SK-N-SH (cell line): ENCODE data around the gene SFXN4. TPM values are rescaled to one million over a fixed set of nuclear protein-coding genes. Genes with fewer than 3 reads are reported as not detected.

Experiments
- CTCF ChIA-PET: fragments of 300-600, 350-600 bp; formaldehyde crosslinking; extraction: SDS; loops from one replicate; lab custom pipeline; 2021; lab: Yijun Ruan, JAX
- POLR2A ChIA-PET: fragments of 350-600 bp; sonication (Branson Sonifier 250); formaldehyde crosslinking; extraction: SDS; loops from one replicate; lab custom pipeline; 2020; ENCODE audit warnings: antibody characterized with exemption, inconsistent platforms; lab: Yijun Ruan, JAX
- DNase-seq: peaks from one replicate; pipeline ENCODE4 v3.0.0; 2012
- H2AFZ ChIP-seq: fragments of 200-600 bp; sonication (generic); 2 replicates; pipeline ENCODE4 v1.8.1; 2016; ENCODE audit warnings: antibody characterized with exemption, mild to moderate bottlenecking, low read depth
- H3F3A ChIP-seq: fragments of 200-600 bp; sonication (generic); replicated peaks from 2 replicates; pipeline ENCODE3; 2016; ENCODE audit warnings: antibody characterized with exemption, mild to moderate bottlenecking; ENCODE audit not compliant: insufficient read depth
- H3K27ac ChIP-seq, 2 experiments: fragments of 200-500 bp in 1 of 2; fragments of 200-600 bp in 1 of 2; sonication (Bioruptor generic) in 1 of 2; sonication (generic), shearing (Covaris generic) in 1 of 2; 2 replicates each; pipeline versions ENCODE4 v1.5.1 to v1.6.1; 2014 to 2016; ENCODE audit warnings: low read depth in 2 of 2, inconsistent platforms in 1 of 2, low read length in 1 of 2, mild to moderate bottlenecking in 1 of 2, mixed read lengths in 1 of 2
- H3K27me3 ChIP-seq: fragments of 200-600 bp; sonication (generic), shearing (Covaris generic); 2 replicates; pipeline ENCODE4 v1.6.1; 2016; ENCODE audit warnings: mixed run types; ENCODE audit not compliant: insufficient read depth
- H3K36me3 ChIP-seq, 2 experiments: fragments of 200-500 bp in 1 of 2; fragments of 200-600 bp in 1 of 2; sonication (Bioruptor generic) in 1 of 2; sonication (generic) in 1 of 2; replicated peaks in 1 of 2; 2 replicates each; pipeline versions ENCODE3 to v1.5.1; 2014 to 2016; ENCODE audit warnings: low read length in 1 of 2, mild to moderate bottlenecking in 1 of 2; ENCODE audit not compliant: insufficient read depth in 2 of 2, control insufficient read depth in 1 of 2
- H3K4me1 ChIP-seq, 2 experiments: fragments of 200-500 bp in 1 of 2; fragments of 200-600 bp in 1 of 2; sonication (Bioruptor generic) in 1 of 2; sonication (generic), shearing (Covaris generic) in 1 of 2; 2 replicates each; pipeline versions ENCODE4 v1.5.1 to v1.6.1; 2014 to 2016; ENCODE audit warnings: low read depth in 1 of 2, low read length in 1 of 2, mixed run types in 1 of 2; ENCODE audit not compliant: insufficient read depth in 2 of 2, control insufficient read depth in 1 of 2
- H3K4me2 ChIP-seq: fragments of 200-600 bp; sonication (generic), shearing (Covaris generic); 2 replicates; pipeline ENCODE4 v1.6.1; 2017; ENCODE audit warnings: mixed run types
- H3K4me3 ChIP-seq, 2 experiments: fragments of 200-500 bp in 1 of 2; fragments of 200-600 bp in 1 of 2; sonication (Bioruptor generic) in 1 of 2; sonication (generic), shearing (Covaris generic) in 1 of 2; 2 replicates each; pipeline versions ENCODE4 v1.5.1 to v1.8.1; 2014 to 2016; ENCODE audit warnings: low read depth in 2 of 2, inconsistent platforms in 1 of 2, low read length in 1 of 2, mild to moderate bottlenecking in 1 of 2, mixed read lengths in 1 of 2, moderate library complexity in 1 of 2
- H3K79me2 ChIP-seq: fragments of 200-600 bp; sonication (generic); 2 replicates; pipeline ENCODE4 v1.8.1; 2017; ENCODE audit warnings: mild to moderate bottlenecking; ENCODE audit not compliant: insufficient read depth
- H3K9ac ChIP-seq: fragments of 200-600 bp; sonication (generic); 2 replicates; pipeline ENCODE4 v1.6.1; 2017; ENCODE audit warnings: mixed run types
- H3K9me2 ChIP-seq: fragments of 200-600 bp; sonication (generic); 2 replicates; pipeline ENCODE4 v1.6.1; 2017; ENCODE audit warnings: mixed run types
- H3K9me3 ChIP-seq: fragments of 200-600 bp; sonication (generic); 2 replicates; pipeline ENCODE4 v1.6.1; 2017; ENCODE audit warnings: mixed run types, mild to moderate bottlenecking, moderate library complexity
- H4K20me1 ChIP-seq: fragments of 200-600 bp; sonication (generic); 2 replicates; pipeline ENCODE4 v1.6.1; 2017; ENCODE audit warnings: mild to moderate bottlenecking, mixed run types; ENCODE audit not compliant: insufficient read depth
- ELF1 ChIP-seq: IDR thresholded peaks from 2 replicates; pipeline ENCODE4 v1.4.0; 2012
- FOXJ3 ChIP-seq: sonication (generic); formaldehyde crosslinking; IDR thresholded peaks from 2 replicates; pipeline ENCODE4 v1.5.1; 2020; ENCODE audit warnings: mild to moderate bottlenecking, missing genetic modification reagents
- GATA2 ChIP-seq: sonication (generic); formaldehyde crosslinking; IDR thresholded peaks from 2 replicates; pipeline ENCODE4 v1.5.0; 2020; ENCODE audit warnings: mild to moderate bottlenecking, missing genetic modification reagents
- JUND ChIP-seq: IDR thresholded peaks from 2 replicates; pipeline ENCODE4 v1.4.0; 2012
- MEF2A ChIP-seq: IDR thresholded peaks from 2 replicates; pipeline ENCODE4 v1.4.0; 2012; ENCODE audit warnings: low read depth, borderline replicate concordance
- NFIC ChIP-seq: IDR thresholded peaks from 2 replicates; pipeline ENCODE4 v1.4.0; 2012; ENCODE audit warnings: borderline replicate concordance
- POLR2AphosphoS5 ChIP-seq: IDR thresholded peaks from 2 replicates; pipeline ENCODE4 v1.6.1; 2012; ENCODE audit warnings: low read depth, low read length
- RFX5 ChIP-seq: IDR thresholded peaks from 2 replicates; pipeline ENCODE4 v1.6.1; 2012; ENCODE audit warnings: mild to moderate bottlenecking, improper control_type of control experiment, low read length
- RXRA ChIP-seq: IDR thresholded peaks from 2 replicates; pipeline ENCODE4 v1.4.0; 2012; ENCODE audit warnings: low read depth, mild to moderate bottlenecking, borderline replicate concordance
- SIN3A ChIP-seq: IDR thresholded peaks from 2 replicates; pipeline ENCODE4 v1.6.1; 2012; ENCODE audit warnings: low read depth, mild to moderate bottlenecking, low read length, moderate library complexity, borderline replicate concordance
- SMC3 ChIP-seq: IDR thresholded peaks from 2 replicates; pipeline ENCODE4 v1.6.1; 2012; ENCODE audit warnings: low read depth, low read length, improper control_type of control experiment
- TAF1 ChIP-seq: IDR thresholded peaks from 2 replicates; pipeline ENCODE4 v1.6.1; 2012; ENCODE audit warnings: low read depth, mild to moderate bottlenecking, low read length, moderate library complexity, borderline replicate concordance
- TEAD4 ChIP-seq: IDR thresholded peaks from 2 replicates; pipeline ENCODE4 v1.4.0; 2012; ENCODE audit warnings: mild to moderate bottlenecking, borderline replicate concordance; ENCODE audit not compliant: insufficient read depth
- YY1 ChIP-seq: IDR thresholded peaks from 2 replicates; pipeline ENCODE4 v1.4.0; 2012; ENCODE audit warnings: low read depth, mild to moderate bottlenecking
- WGBS: methylation state at CpG from one replicate; pipeline ENCODE4 v1.1.6; 2017; ENCODE audit warnings: low lambda C conversion rate; 5-methylcytosine and 5-hydroxymethylcytosine counted together
- polyA plus RNA-seq, 3 experiments: library from polyadenylated mRNA; depleted of rRNA; stranded (reverse); fragments of >200 nt; gene quantifications; 2 replicates each; pipeline ENCODE4 v1.2.3, GENCODE V29; 2012
- TF ChIP-seq, protein P1 (sequence below): fragments of 150-350 bp; IDR thresholded peaks from 2 replicates; pipeline ENCODE4 v1.6.1; 2017; ENCODE audit warnings: antibody characterized with exemption, low read length, low read depth, borderline replicate concordance
- TF ChIP-seq, protein P2 (sequence below): fragments of 200-600 bp; sonication (generic); IDR thresholded peaks from 2 replicates; pipeline ENCODE4 v1.6.1; 2017; ENCODE audit warnings: antibody characterized with exemption, mild to moderate bottlenecking, moderate library complexity
- TF ChIP-seq, protein P3 (sequence below): IDR thresholded peaks from 2 replicates; pipeline ENCODE4 v1.4.0; 2012; ENCODE audit warnings: low read depth, borderline replicate concordance
- TF ChIP-seq, protein P4 (sequence below): fragments of 150-350 bp; IDR thresholded peaks from 2 replicates; pipeline ENCODE4 v1.6.1; 2016; ENCODE audit warnings: mild to moderate bottlenecking, low read depth, low read length
- TF ChIP-seq, protein P5 (sequence below): IDR thresholded peaks from 2 replicates; pipeline ENCODE4 v1.4.0; 2012; ENCODE audit warnings: low read depth, borderline replicate concordance
- TF ChIP-seq, protein P6 (sequence below): IDR thresholded peaks from 2 replicates; pipeline ENCODE4 v1.4.0; 2012; ENCODE audit warnings: low read depth

Gene SFXN4
- polyA plus RNA-seq, 1 of the 3 experiments (the other 2 are of a cell fraction): 24.2 TPM

DNA sequence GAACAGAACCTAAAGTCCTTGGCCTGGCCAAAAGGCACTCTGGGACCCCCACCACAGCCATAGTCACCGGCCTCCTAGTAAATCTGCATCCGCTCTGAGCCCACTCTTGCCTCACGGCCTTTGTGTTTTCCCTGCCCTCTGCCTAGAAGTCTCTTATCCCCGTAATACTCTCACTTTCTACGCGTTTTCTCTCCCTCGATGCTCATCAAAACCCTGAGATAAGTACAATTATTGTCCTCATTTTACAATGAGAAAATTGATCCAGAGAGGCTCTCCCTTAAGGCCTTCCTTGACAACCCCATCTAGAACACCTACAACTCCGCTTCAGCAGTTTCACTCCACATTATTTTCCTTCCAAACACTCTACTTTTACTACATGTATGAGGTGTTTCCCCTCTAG is 1.5 kb upstream of the SFXN4 start:
- no peak for TF ChIP-seq JUND
- TF ChIP-seq SIN3A: no peak
- no peak for TF ChIP-seq FOXJ3 (CRISPR knock-in tag)
- TF ChIP-seq, protein P1, sequence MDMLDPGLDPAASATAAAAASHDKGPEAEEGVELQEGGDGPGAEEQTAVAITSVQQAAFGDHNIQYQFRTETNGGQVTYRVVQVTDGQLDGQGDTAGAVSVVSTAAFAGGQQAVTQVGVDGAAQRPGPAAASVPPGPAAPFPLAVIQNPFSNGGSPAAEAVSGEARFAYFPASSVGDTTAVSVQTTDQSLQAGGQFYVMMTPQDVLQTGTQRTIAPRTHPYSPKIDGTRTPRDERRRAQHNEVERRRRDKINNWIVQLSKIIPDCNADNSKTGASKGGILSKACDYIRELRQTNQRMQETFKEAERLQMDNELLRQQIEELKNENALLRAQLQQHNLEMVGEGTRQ: no peak
- no peak for TF ChIP-seq TEAD4
- TF ChIP-seq, protein P2, sequence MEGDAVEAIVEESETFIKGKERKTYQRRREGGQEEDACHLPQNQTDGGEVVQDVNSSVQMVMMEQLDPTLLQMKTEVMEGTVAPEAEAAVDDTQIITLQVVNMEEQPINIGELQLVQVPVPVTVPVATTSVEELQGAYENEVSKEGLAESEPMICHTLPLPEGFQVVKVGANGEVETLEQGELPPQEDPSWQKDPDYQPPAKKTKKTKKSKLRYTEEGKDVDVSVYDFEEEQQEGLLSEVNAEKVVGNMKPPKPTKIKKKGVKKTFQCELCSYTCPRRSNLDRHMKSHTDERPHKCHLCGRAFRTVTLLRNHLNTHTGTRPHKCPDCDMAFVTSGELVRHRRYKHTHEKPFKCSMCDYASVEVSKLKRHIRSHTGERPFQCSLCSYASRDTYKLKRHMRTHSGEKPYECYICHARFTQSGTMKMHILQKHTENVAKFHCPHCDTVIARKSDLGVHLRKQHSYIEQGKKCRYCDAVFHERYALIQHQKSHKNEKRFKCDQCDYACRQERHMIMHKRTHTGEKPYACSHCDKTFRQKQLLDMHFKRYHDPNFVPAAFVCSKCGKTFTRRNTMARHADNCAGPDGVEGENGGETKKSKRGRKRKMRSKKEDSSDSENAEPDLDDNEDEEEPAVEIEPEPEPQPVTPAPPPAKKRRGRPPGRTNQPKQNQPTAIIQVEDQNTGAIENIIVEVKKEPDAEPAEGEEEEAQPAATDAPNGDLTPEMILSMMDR: no peak
- TF ChIP-seq TAF1: no peak
- TF ChIP-seq, protein P3, sequence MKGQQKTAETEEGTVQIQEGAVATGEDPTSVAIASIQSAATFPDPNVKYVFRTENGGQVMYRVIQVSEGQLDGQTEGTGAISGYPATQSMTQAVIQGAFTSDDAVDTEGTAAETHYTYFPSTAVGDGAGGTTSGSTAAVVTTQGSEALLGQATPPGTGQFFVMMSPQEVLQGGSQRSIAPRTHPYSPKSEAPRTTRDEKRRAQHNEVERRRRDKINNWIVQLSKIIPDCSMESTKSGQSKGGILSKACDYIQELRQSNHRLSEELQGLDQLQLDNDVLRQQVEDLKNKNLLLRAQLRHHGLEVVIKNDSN: no peak
- no peak for TF ChIP-seq YY1
- no peak for TF ChIP-seq MEF2A
- no peak for TF ChIP-seq NFIC
- no peak for TF ChIP-seq RFX5
- TF ChIP-seq, protein P4, sequence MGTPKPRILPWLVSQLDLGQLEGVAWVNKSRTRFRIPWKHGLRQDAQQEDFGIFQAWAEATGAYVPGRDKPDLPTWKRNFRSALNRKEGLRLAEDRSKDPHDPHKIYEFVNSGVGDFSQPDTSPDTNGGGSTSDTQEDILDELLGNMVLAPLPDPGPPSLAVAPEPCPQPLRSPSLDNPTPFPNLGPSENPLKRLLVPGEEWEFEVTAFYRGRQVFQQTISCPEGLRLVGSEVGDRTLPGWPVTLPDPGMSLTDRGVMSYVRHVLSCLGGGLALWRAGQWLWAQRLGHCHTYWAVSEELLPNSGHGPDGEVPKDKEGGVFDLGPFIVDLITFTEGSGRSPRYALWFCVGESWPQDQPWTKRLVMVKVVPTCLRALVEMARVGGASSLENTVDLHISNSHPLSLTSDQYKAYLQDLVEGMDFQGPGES: no peak
- TF ChIP-seq ELF1: no peak
- no peak for TF ChIP-seq POLR2AphosphoS5
- TF ChIP-seq RXRA: no peak
- TF ChIP-seq, protein P5, sequence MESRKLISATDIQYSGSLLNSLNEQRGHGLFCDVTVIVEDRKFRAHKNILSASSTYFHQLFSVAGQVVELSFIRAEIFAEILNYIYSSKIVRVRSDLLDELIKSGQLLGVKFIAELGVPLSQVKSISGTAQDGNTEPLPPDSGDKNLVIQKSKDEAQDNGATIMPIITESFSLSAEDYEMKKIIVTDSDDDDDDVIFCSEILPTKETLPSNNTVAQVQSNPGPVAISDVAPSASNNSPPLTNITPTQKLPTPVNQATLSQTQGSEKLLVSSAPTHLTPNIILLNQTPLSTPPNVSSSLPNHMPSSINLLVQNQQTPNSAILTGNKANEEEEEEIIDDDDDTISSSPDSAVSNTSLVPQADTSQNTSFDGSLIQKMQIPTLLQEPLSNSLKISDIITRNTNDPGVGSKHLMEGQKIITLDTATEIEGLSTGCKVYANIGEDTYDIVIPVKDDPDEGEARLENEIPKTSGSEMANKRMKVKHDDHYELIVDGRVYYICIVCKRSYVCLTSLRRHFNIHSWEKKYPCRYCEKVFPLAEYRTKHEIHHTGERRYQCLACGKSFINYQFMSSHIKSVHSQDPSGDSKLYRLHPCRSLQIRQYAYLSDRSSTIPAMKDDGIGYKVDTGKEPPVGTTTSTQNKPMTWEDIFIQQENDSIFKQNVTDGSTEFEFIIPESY: no peak
- TF ChIP-seq, protein P6, sequence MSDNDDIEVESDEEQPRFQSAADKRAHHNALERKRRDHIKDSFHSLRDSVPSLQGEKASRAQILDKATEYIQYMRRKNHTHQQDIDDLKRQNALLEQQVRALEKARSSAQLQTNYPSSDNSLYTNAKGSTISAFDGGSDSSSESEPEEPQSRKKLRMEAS: no peak
- TF ChIP-seq GATA2 (CRISPR knock-in tag): no peak
- TF ChIP-seq SMC3: no peak
- TF ChIP-seq, all 33 proteins: peak for 0

More for the DNA sequence above, 1.5 kb upstream of the SFXN4 start:
- Histone ChIP-seq H3F3A (peaks cover 35% of the 10 kb centered on the region), H3K27ac (no peak overlapping the region), H3K9me2 (no peaks in the 10 kb centered on the region), H3K9ac (no peak overlapping the region), H3K4me3 (no peak overlapping the region), H3K4me1 (peaks cover 0 to 13% of the 10 kb centered on the region in 2 experiments; a peak in 2 of 4 replicates), H4K20me1 (no peaks in the 10 kb centered on the region), H2AFZ (no peak overlapping the region), H3K4me2 (no peak overlapping the region), H3K9me3 (no peaks in the 10 kb centered on the region), H3K36me3 (peaks cover 30 to 39% of the 10 kb centered on the region in 2 experiments), H3K27me3 (no peaks in the 10 kb centered on the region), H3K79me2 (no peaks in the 10 kb centered on the region)
- CTCF ChIA-PET: interaction anchor here (1.8 kb wide), 1 partner anchor 32 kb away, joined by 6 read pairs; no protein-coding TSS in a partner anchor
- no peak for DNase-seq
- WGBS: 85% methylated on average over 8 of the region's 8 CpGs
- POLR2A ChIA-PET: no interaction called here
